SK-N-SH treated with all-trans-retinoic acid at 6 μM for 48 hours (cell line): ENCODE data around the gene TRIM2.

Experiments
- ATAC-seq: fragments of 200-7000 bp; cut with Tn5 transposase; 3 replicates; pipeline ENCODE4 v1.9.1; 2020; ENCODE audit warnings: mild to moderate bottlenecking, moderate library complexity
- ARNTL ChIP-seq: fragments of 450-650 bp; formaldehyde crosslinking; IDR thresholded peaks from 2 replicates; pipeline ENCODE4 v1.5.0; 2020; ENCODE audit warnings: low read depth, mild to moderate bottlenecking, moderate library complexity, borderline replicate concordance
- BACH2 ChIP-seq: fragments of 250-450 bp; sonication (Bioruptor Pico); IDR thresholded peaks from 2 replicates; pipeline ENCODE4 v1.9.0; 2021; ENCODE audit warnings: mild to moderate bottlenecking, borderline replicate concordance
- CSDC2 ChIP-seq: fragments of 250-450 bp; sonication (Bioruptor Pico); IDR thresholded peaks from 2 replicates; pipeline ENCODE4 v1.5.0; 2020; ENCODE audit warnings: mild to moderate bottlenecking, moderate library complexity
- CSRNP3 ChIP-seq: fragments of 250-450 bp; sonication (Bioruptor Pico); IDR thresholded peaks from 2 replicates; pipeline ENCODE4 v1.5.1; 2021; ENCODE audit warnings: mild to moderate bottlenecking, moderate library complexity
- ESRRG ChIP-seq: fragments of 250-450 bp; sonication (Bioruptor Pico); IDR thresholded peaks from 2 replicates; pipeline ENCODE4 v1.6.1; 2021; ENCODE audit warnings: mild to moderate bottlenecking
- GLIS3 ChIP-seq: fragments of 250-450 bp; sonication (Bioruptor Pico); IDR thresholded peaks from 2 replicates; pipeline ENCODE4 v1.5.0; 2020; ENCODE audit warnings: mild to moderate bottlenecking, moderate library complexity
- ISL1 ChIP-seq: fragments of 250-450 bp; sonication (Bioruptor Pico); IDR thresholded peaks from 2 replicates; pipeline ENCODE4 v2.1.2; 2022; ENCODE audit warnings: mild to moderate bottlenecking, moderate library complexity
- OSR1 ChIP-seq: fragments of 250-450 bp; sonication (Bioruptor Pico); IDR thresholded peaks from 2 replicates; pipeline ENCODE4 v1.8.0; 2022; ENCODE audit warnings: moderate library complexity, mild to moderate bottlenecking, inconsistent platforms
- PPARA ChIP-seq: fragments of 250-450 bp; sonication (Bioruptor Pico); IDR thresholded peaks from 2 replicates; pipeline ENCODE4 v1.5.0; 2020; ENCODE audit warnings: mild to moderate bottlenecking, borderline replicate concordance
- RARB ChIP-seq: fragments of 250-450 bp; sonication (Bioruptor Pico); IDR thresholded peaks from 2 replicates; pipeline ENCODE4 v1.8.0; 2021; ENCODE audit warnings: mild to moderate bottlenecking, moderate library complexity
- SNAI2 ChIP-seq: fragments of 250-450 bp; sonication (Bioruptor Pico); IDR thresholded peaks from 2 replicates; pipeline ENCODE4 v1.5.0; 2020; ENCODE audit warnings: mild to moderate bottlenecking, moderate library complexity
- TCF4 ChIP-seq: fragments of 250-450 bp; sonication (Bioruptor Pico); IDR thresholded peaks from 2 replicates; pipeline ENCODE4 v1.8.0; 2021; ENCODE audit warnings: mild to moderate bottlenecking, moderate library complexity, borderline replicate concordance
- TOX ChIP-seq: fragments of 250-450 bp; sonication (Bioruptor Pico); IDR thresholded peaks from 2 replicates; pipeline ENCODE4 v1.8.0; 2021; ENCODE audit warnings: mild to moderate bottlenecking, moderate library complexity, borderline replicate concordance
- ZC3H10 ChIP-seq: fragments of 250-450 bp; sonication (Bioruptor Pico); IDR thresholded peaks from 2 replicates; pipeline ENCODE4 v1.5.1; 2021; ENCODE audit warnings: mild to moderate bottlenecking, moderate library complexity
- ZFP3 ChIP-seq: fragments of 250-450 bp; sonication (Bioruptor Pico); IDR thresholded peaks from 2 replicates; pipeline ENCODE4 v1.5.0; 2020; ENCODE audit warnings: mild to moderate bottlenecking, moderate library complexity
- ZFP30 ChIP-seq: fragments of 450-650 bp; formaldehyde crosslinking; IDR thresholded peaks from 2 replicates; pipeline ENCODE4 v1.5.0; 2022; ENCODE audit warnings: mild to moderate bottlenecking, moderate library complexity
- ZNF565 ChIP-seq: fragments of 450-650 bp; formaldehyde crosslinking; conservative IDR thresholded peaks from 2 replicates; pipeline ENCODE4 v1.5.0; 2020; ENCODE audit warnings: low read depth, mild to moderate bottlenecking, moderate library complexity
- ZNF70 ChIP-seq: fragments of 450-650 bp; formaldehyde crosslinking; IDR thresholded peaks from 2 replicates; pipeline ENCODE4 v1.5.0; 2020; ENCODE audit warnings: mild to moderate bottlenecking, moderate library complexity
- ZNF8 ChIP-seq: fragments of 450-650 bp; formaldehyde crosslinking; IDR thresholded peaks from 2 replicates; pipeline ENCODE4 v1.5.0; 2020; ENCODE audit warnings: mild to moderate bottlenecking, moderate library complexity
- TF ChIP-seq, protein P1 (sequence below): fragments of 250-450 bp; sonication (Bioruptor Pico); IDR thresholded peaks from 2 replicates; pipeline ENCODE4 v1.8.0; 2020; ENCODE audit warnings: mild to moderate bottlenecking, moderate library complexity, borderline replicate concordance
- TF ChIP-seq, protein P2 (sequence below): fragments of 250-450 bp; sonication (Bioruptor Pico); IDR thresholded peaks from 2 replicates; pipeline ENCODE4 v1.5.0; 2020; ENCODE audit warnings: mild to moderate bottlenecking, moderate library complexity
- TF ChIP-seq, protein P3 (sequence below): fragments of 250-450 bp; sonication (Bioruptor Pico); IDR thresholded peaks from 2 replicates; pipeline ENCODE4 v1.5.1; 2020; ENCODE audit warnings: low read depth, mild to moderate bottlenecking, moderate library complexity

TRIM2 gene

DNA sequence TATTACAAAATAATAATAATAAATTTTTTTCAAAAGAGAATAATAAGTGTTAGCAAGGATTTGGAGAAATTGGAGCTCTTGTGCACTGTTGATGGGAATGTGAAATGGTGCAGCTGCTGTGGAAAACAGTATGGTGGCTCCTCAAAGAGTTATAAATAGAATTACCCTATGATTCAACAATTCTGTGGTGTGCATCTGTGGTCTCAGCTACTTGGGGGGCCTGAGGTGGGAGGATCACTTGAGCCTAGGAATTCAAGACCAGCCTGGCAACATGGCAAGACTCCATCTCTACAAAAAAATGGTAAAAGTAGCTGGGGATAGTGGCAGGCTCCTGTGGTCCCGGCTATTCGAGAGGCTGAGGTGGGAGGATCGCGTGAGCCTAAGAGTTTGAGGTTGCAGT lies 159.8 kb downstream of the TRIM2 start:
- no peak for TF ChIP-seq ZC3H10 (CRISPR knock-in tag)
- ATAC-seq, result no peak

DNA sequence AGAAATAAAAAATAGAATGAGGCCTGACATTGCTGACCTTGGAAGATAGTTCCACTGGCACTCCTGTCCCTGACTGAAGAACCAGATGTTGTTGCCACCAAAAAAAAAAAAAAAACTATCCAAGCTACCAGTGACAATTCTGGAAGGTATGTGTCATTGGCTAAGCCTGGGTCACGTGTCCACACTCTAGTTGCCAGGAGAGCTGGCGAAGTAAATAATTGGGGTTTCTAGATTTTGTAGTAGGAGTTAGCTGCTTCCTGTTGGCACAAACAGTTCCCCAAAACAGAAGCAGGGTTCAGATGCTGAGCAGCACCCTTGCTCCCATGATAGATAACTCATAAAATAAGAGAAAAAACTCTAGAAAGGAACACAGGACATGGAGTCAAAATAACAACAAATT lies 160.8 kb downstream of the TRIM2 start:
- TF ChIP-seq GLIS3 (CRISPR knock-in tag), result no peak
- no peak for TF ChIP-seq PPARA (CRISPR knock-in tag)
- TF ChIP-seq, protein P1, sequence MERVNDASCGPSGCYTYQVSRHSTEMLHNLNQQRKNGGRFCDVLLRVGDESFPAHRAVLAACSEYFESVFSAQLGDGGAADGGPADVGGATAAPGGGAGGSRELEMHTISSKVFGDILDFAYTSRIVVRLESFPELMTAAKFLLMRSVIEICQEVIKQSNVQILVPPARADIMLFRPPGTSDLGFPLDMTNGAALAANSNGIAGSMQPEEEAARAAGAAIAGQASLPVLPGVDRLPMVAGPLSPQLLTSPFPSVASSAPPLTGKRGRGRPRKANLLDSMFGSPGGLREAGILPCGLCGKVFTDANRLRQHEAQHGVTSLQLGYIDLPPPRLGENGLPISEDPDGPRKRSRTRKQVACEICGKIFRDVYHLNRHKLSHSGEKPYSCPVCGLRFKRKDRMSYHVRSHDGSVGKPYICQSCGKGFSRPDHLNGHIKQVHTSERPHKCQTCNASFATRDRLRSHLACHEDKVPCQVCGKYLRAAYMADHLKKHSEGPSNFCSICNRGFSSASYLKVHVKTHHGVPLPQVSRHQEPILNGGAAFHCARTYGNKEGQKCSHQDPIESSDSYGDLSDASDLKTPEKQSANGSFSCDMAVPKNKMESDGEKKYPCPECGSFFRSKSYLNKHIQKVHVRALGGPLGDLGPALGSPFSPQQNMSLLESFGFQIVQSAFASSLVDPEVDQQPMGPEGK (CRISPR knock-in tag), result no peak
- TF ChIP-seq CSRNP3, result no peak
- no peak for TF ChIP-seq TCF4 (CRISPR knock-in tag)
- TF ChIP-seq ZNF70 (CRISPR knock-in tag), result no peak
- TF ChIP-seq BACH2, result no peak
- no peak for TF ChIP-seq ZC3H10 (CRISPR knock-in tag)
- no peak for TF ChIP-seq ZNF565
- TF ChIP-seq ZNF8, result no peak
- TF ChIP-seq, protein P2, sequence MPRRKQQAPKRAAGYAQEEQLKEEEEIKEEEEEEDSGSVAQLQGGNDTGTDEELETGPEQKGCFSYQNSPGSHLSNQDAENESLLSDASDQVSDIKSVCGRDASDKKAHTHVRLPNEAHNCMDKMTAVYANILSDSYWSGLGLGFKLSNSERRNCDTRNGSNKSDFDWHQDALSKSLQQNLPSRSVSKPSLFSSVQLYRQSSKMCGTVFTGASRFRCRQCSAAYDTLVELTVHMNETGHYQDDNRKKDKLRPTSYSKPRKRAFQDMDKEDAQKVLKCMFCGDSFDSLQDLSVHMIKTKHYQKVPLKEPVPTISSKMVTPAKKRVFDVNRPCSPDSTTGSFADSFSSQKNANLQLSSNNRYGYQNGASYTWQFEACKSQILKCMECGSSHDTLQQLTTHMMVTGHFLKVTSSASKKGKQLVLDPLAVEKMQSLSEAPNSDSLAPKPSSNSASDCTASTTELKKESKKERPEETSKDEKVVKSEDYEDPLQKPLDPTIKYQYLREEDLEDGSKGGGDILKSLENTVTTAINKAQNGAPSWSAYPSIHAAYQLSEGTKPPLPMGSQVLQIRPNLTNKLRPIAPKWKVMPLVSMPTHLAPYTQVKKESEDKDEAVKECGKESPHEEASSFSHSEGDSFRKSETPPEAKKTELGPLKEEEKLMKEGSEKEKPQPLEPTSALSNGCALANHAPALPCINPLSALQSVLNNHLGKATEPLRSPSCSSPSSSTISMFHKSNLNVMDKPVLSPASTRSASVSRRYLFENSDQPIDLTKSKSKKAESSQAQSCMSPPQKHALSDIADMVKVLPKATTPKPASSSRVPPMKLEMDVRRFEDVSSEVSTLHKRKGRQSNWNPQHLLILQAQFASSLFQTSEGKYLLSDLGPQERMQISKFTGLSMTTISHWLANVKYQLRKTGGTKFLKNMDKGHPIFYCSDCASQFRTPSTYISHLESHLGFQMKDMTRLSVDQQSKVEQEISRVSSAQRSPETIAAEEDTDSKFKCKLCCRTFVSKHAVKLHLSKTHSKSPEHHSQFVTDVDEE (CRISPR knock-in tag), result no peak
- no peak for TF ChIP-seq CSDC2
- TF ChIP-seq, protein P3, sequence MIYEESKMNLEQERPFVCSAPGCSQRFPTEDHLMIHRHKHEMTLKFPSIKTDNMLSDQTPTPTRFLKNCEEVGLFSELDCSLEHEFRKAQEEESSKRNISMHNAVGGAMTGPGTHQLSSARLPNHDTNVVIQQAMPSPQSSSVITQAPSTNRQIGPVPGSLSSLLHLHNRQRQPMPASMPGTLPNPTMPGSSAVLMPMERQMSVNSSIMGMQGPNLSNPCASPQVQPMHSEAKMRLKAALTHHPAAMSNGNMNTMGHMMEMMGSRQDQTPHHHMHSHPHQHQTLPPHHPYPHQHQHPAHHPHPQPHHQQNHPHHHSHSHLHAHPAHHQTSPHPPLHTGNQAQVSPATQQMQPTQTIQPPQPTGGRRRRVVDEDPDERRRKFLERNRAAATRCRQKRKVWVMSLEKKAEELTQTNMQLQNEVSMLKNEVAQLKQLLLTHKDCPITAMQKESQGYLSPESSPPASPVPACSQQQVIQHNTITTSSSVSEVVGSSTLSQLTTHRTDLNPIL (CRISPR knock-in tag), result no peak
- no peak for TF ChIP-seq ZFP30 (CRISPR knock-in tag)
- TF ChIP-seq SNAI2, result no peak
- TF ChIP-seq ARNTL (CRISPR knock-in tag), result no peak
- ATAC-seq, result no peak

DNA sequence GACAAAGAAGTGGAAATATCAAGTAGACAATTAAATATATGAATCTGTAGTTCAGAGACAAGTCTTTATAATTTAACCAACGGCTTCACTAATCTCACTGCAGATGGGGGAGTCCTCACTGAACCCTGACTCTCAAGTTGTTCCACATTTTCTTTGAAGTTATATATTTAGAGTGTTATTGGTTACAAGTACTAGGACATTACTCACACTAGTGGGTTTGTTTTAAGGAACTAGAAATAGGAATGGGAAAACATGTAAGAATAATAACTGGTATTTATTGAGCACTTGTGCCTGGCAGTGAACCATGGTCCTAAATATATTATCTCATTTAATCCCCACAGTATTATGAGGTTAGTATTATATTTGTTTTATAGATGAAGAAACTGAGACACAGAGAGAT lies 162.2 kb downstream of the TRIM2 start:
- no peak for TF ChIP-seq ESRRG (CRISPR knock-in tag)
- no peak for TF ChIP-seq ZNF8
- no peak for TF ChIP-seq SNAI2
- TF ChIP-seq CSDC2, result no peak
- no peak for TF ChIP-seq ARNTL (CRISPR knock-in tag)
- no peak for TF ChIP-seq CSRNP3
- TF ChIP-seq BACH2, result no peak
- TF ChIP-seq, protein P1 (CRISPR knock-in tag), result no peak
- no peak for TF ChIP-seq ISL1 (CRISPR knock-in tag)
- ATAC-seq, result no peak

DNA sequence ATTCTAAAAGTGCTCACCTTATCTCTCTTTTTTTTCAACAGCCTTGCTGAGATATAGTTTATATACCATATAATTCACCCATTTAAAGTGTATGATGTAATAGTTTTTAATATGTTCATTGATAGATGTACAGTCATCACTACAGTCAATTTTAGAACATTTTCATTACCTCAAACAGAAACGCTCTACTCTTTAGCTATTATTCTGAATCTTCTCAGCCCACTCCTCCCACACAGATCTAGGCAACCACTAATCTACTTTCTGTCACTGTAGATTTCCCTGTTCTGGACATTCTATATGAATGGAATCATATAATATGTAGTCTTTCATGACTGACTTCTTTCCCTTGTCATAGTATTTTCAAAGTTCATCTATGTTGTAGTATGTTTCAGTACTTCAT lies 162.8 kb downstream of the TRIM2 start:
- ATAC-seq, result no peak
- no peak for TF ChIP-seq TCF4 (CRISPR knock-in tag)
- TF ChIP-seq OSR1 (CRISPR knock-in tag), result no peak
- TF ChIP-seq ARNTL (CRISPR knock-in tag), result no peak
- no peak for TF ChIP-seq SNAI2
- TF ChIP-seq ESRRG (CRISPR knock-in tag), result no peak
- TF ChIP-seq RARB (CRISPR knock-in tag), result no peak
- TF ChIP-seq ZFP3 (CRISPR knock-in tag), result no peak
- TF ChIP-seq BACH2, result no peak
- TF ChIP-seq TOX (CRISPR knock-in tag), result no peak
- TF ChIP-seq, protein P3 (CRISPR knock-in tag), result no peak
- TF ChIP-seq, protein P1 (CRISPR knock-in tag), result no peak
- no peak for TF ChIP-seq CSDC2
- TF ChIP-seq ZNF70 (CRISPR knock-in tag), result no peak
- no peak for TF ChIP-seq ZNF565
